T47D (cell line): ENCODE results near the gene PRSS3.
"Not testable (repeated sequence)": the region's sequence is repeated elsewhere in the genome, so short reads cannot be mapped to it uniquely, and the experiment has no call there.

Experiments used
- DNase-seq, 2 experiments: peaks; one replicate each; pipeline versions ENCODE4 v3.0.0 to v3.0.0-alpha.2; 2011 to 2012; ENCODE audit warnings: low read depth in 1 of 2, low spot score in 1 of 2
- JUND ChIP-seq: IDR thresholded peaks from 2 replicates; pipeline ENCODE4 v1.6.1; 2012; ENCODE audit warnings: low read depth
- in situ Hi-C: cut with HindIII; loops from 2 replicates; pipeline ENCODE4 v1.10.0; 2016; ENCODE audit warnings: low sequenced_read_pairs, low pct_unique_long_range_greater_than_20kb

The PRSS3 gene

GRCh38 chr9:33797837-33798236, 2.5 kb downstream of the PRSS3 start:
- no peak for DNase-seq
- TF ChIP-seq JUND, result no peak
- in situ Hi-C loops, result no loop called here

- in situ Hi-C loops, result no loop called here
- no peak for DNase-seq
- TF ChIP-seq JUND, result no peak
Measured at GRCh38 chr9:33798545-33798944, 3.2 kb downstream of the PRSS3 start.

GRCh38 chr9:33799928-33800704, 4.8 kb downstream of the PRSS3 start:
- no peak for TF ChIP-seq JUND
- no peak for DNase-seq
- in situ Hi-C loops, result no loop called here

GRCh38 chr9:33800886-33801285, 5.5 kb downstream of the PRSS3 start:
- in situ Hi-C loops, result no loop called here
- DNase-seq, result no peak
- no peak for TF ChIP-seq JUND

- in situ Hi-C loops, DNase-seq: not testable (repeated sequence)
Measured at GRCh38 chr9:33801943-33802500, 6.7 kb downstream of the PRSS3 start.

GRCh38 chr9:33804196-33804595, 8.8 kb downstream of the PRSS3 start:
- in situ Hi-C loops, DNase-seq: not testable (repeated sequence)

GRCh38 chr9:33807156-33807555, 11.8 kb downstream of the PRSS3 start:
- peak in 1 of 2 experiments; percentile 19 for DNase-seq
- in situ Hi-C loops, result not testable (repeated sequence)

GRCh38 chr9:33808979-33809322, 13.6 kb downstream of the PRSS3 start:
- in situ Hi-C loops, DNase-seq: not testable (repeated sequence)

- no peak for DNase-seq
- in situ Hi-C loops, result no loop called here
- no peak for TF ChIP-seq JUND
Measured at GRCh38 chr9:33809506-33809905, 14.1 kb downstream of the PRSS3 start.

GRCh38 chr9:33813712-33814641, 18.6 kb downstream of the PRSS3 start:
- DNase-seq, result peak; percentile 23 to 25
- in situ Hi-C loops, result no loop called here
- no peak for TF ChIP-seq JUND

GRCh38 chr9:33815781-33816180, 20.4 kb downstream of the PRSS3 start:
- no peak for DNase-seq
- no peak for TF ChIP-seq JUND
- in situ Hi-C loops, result no loop called here

- no peak for TF ChIP-seq JUND
- in situ Hi-C loops, result no loop called here
- peak; percentile 85 to 95 for DNase-seq
Measured at GRCh38 chr9:33816327-33817252, 21.2 kb downstream of the PRSS3 start, which contains the start of gene UBE2R2. TSS of gene UBE2R2 (plus strand) at chr9:33817160. CDS start at chr9:33817758, 598 bp downstream.
